MCF 10A (cell line): ENCODE results near the gene ACADVL. TPM values are rescaled to one million over a fixed set of nuclear protein-coding genes. Genes with fewer than 3 reads are reported as not detected.

ENCODE experiments used
- BruUV-seq: library from RNA; stranded (reverse); fragments of 400-500 nt; replicated peaks from 2 replicates; lab custom pipeline; 2021; lab: Mats Ljungman, UMichigan
- CTCF ChIA-PET: fragments of 300-600 bp; sonication (Branson Sonifier 250); formaldehyde crosslinking; extraction: SDS; loops from one replicate; lab custom pipeline; 2021; ENCODE audit warnings: antibody characterized with exemption, inconsistent platforms; lab: Yijun Ruan, JAX
- POLR2A ChIA-PET: fragments of 300-600, 350-650 bp; sonication (Branson Sonifier 250); formaldehyde crosslinking; extraction: SDS; loops from one replicate; lab custom pipeline; 2020; ENCODE audit warnings: antibody characterized with exemption, inconsistent platforms; lab: Yijun Ruan, JAX
- DNase-seq: peaks from one replicate; pipeline ENCODE4 v3.0.0-alpha.2; 2018; ENCODE audit not compliant: unreplicated experiment
- H3K27ac Mint-ChIP-seq: one replicate; pipeline ENCODE4 v1.8.0; 2022; ENCODE audit warnings: mild to moderate bottlenecking, low read depth, mixed read lengths; ENCODE audit not compliant: unreplicated experiment
- H3K27me3 Mint-ChIP-seq: one replicate; pipeline ENCODE4 v1.8.0; 2022; ENCODE audit warnings: mixed read lengths; ENCODE audit not compliant: insufficient read depth, unreplicated experiment
- H3K36me3 Mint-ChIP-seq: one replicate; pipeline ENCODE4 v1.8.0; 2022; ENCODE audit warnings: mild to moderate bottlenecking, moderate library complexity, mixed read lengths; ENCODE audit not compliant: insufficient read depth, unreplicated experiment
- H3K4me1 Mint-ChIP-seq: one replicate; pipeline ENCODE4 v1.8.0; 2022; ENCODE audit warnings: mixed read lengths; ENCODE audit not compliant: insufficient read depth, unreplicated experiment
- H3K4me3 Mint-ChIP-seq: one replicate; pipeline ENCODE4 v1.8.0; 2022; ENCODE audit warnings: mild to moderate bottlenecking, moderate library complexity, mixed read lengths; ENCODE audit not compliant: unreplicated experiment
- H3K9me3 Mint-ChIP-seq: one replicate; pipeline ENCODE4 v1.8.0; 2022; ENCODE audit warnings: mixed read lengths; ENCODE audit not compliant: unreplicated experiment
- intact Hi-C: fragments of 100-400 bp; cut with micrococcal nuclease; formaldehyde crosslinking; loops from 2 replicates; pipeline ENCODE4 v1.14.1; 2022
- total RNA-seq: library from RNA; stranded (reverse); gene quantifications from 2 replicates; pipeline ENCODE4 v1.2.3, GENCODE V29; 2022
- TF ChIP-seq, protein P1 (sequence below): fragments of 200-600 bp; IDR thresholded peaks from one replicate; pipeline ENCODE4 v1.8.0; 2022; ENCODE audit warnings: antibody characterized with exemption, mild to moderate bottlenecking; ENCODE audit not compliant: unreplicated experiment

The ACADVL gene
- total RNA-seq, 1 experiment from 2014 or later = 413 TPM

GRCh38 chr17:7220593-7221277 lies 997 bp downstream of the ACADVL start:
- H3K27me3 Mint-ChIP-seq = no peaks in the 10 kb centered on the region
- peak overlapping the region; percentile 86 for H3K4me3 Mint-ChIP-seq
- POLR2A ChIA-PET = interaction anchor here (0.6 to 9.0 kb wide), 17 partner anchors 16 to 668 kb away, joined by 3 to 278 read pairs (median 6); partner anchors contain the start of genes CTDNEP1, DVL2, GABARAP and MPDU1
- peak; percentile 70 for DNase-seq
- BruUV-seq = no TSS peak
- peaks cover 35% of the 10 kb centered on the region for H3K4me1 Mint-ChIP-seq
- no peaks in the 10 kb centered on the region for H3K9me3 Mint-ChIP-seq
- peak overlapping the region; percentile 96 for H3K27ac Mint-ChIP-seq
- TF ChIP-seq, protein P1, sequence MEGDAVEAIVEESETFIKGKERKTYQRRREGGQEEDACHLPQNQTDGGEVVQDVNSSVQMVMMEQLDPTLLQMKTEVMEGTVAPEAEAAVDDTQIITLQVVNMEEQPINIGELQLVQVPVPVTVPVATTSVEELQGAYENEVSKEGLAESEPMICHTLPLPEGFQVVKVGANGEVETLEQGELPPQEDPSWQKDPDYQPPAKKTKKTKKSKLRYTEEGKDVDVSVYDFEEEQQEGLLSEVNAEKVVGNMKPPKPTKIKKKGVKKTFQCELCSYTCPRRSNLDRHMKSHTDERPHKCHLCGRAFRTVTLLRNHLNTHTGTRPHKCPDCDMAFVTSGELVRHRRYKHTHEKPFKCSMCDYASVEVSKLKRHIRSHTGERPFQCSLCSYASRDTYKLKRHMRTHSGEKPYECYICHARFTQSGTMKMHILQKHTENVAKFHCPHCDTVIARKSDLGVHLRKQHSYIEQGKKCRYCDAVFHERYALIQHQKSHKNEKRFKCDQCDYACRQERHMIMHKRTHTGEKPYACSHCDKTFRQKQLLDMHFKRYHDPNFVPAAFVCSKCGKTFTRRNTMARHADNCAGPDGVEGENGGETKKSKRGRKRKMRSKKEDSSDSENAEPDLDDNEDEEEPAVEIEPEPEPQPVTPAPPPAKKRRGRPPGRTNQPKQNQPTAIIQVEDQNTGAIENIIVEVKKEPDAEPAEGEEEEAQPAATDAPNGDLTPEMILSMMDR = peak; percentile 63
- CTCF ChIA-PET = interaction anchor here (0.6 to 2.0 kb wide), 6 partner anchors 11 to 76 kb away, joined by 3 to 9 read pairs (median 4); partner anchors contain the start of genes DVL2, PHF23 and SLC2A4
- intact Hi-C loops = loop anchor here (1.0 kb wide), 1 partner anchor 76 kb away; no protein-coding TSS in a partner anchor
- peaks cover 58% of the 10 kb centered on the region for H3K36me3 Mint-ChIP-seq

- TF ChIP-seq, protein P1 = no peak
- ChIA-PET POLR2A (interaction anchor here (0.7 to 9.0 kb wide), 12 partner anchors 15 to 669 kb away, joined by 3 to 278 read pairs (median 7); partner anchors contain the start of genes CTDNEP1, DVL2, GABARAP and MPDU1), CTCF (interaction anchor here (0.6 to 2.0 kb wide), 5 partner anchors 10 to 75 kb away, joined by 3 to 9 read pairs (median 5); partner anchors contain the start of genes DVL2 and PHF23)
- no peak for DNase-seq
- Mint-ChIP-seq H3K4me3 (peak overlapping the region; percentile 86), H3K36me3 (peaks cover 60% of the 10 kb centered on the region), H3K27ac (peak overlapping the region; percentile 96), H3K27me3 (no peaks in the 10 kb centered on the region), H3K4me1 (peaks cover 27% of the 10 kb centered on the region), H3K9me3 (no peaks in the 10 kb centered on the region)
- TSS peak; percentile 6 for BruUV-seq
- intact Hi-C loops = loop anchor here (1.0 kb wide), 1 partner anchor 75 kb away; no protein-coding TSS in a partner anchor
Measured at GRCh38 chr17:7221278-7222092, 1.7 kb downstream of the ACADVL start.

- intact Hi-C loops = no loop called here
Measured at GRCh38 chr17:7222093-7222971, 2.6 kb downstream of the ACADVL start.

More at GRCh38 chr17:7222093-7222971, 2.6 kb downstream of the ACADVL start:
- DNase-seq = no peak
- H3K27ac Mint-ChIP-seq = no peak overlapping the region
- POLR2A ChIA-PET = interaction anchor here (1.0 to 9.0 kb wide), 4 partner anchors 14 to 186 kb away, joined by 3 to 278 read pairs (median 10); partner anchors contain the start of genes DVL2, GABARAP, PHF23 and SLC16A13
- no TSS peak for BruUV-seq
- TF ChIP-seq, protein P1 = no peak
- no peaks in the 10 kb centered on the region for H3K9me3 Mint-ChIP-seq
- no peak overlapping the region for H3K4me3 Mint-ChIP-seq
- peaks cover 25% of the 10 kb centered on the region for H3K4me1 Mint-ChIP-seq
- peaks cover 68% of the 10 kb centered on the region for H3K36me3 Mint-ChIP-seq
- CTCF ChIA-PET = interaction anchor here (0.9 kb wide), 2 partner anchors 10 to 33 kb away, joined by 3 to 4 read pairs; no protein-coding TSS in a partner anchor
- no peaks in the 10 kb centered on the region for H3K27me3 Mint-ChIP-seq
